HCT116 (cell line): ENCODE measurements around the gene CCDC80. TPM values are rescaled to one million over a fixed set of nuclear protein-coding genes. Genes with fewer than 3 reads are reported as not detected.
A peak's percentile ranks its signal among the peaks of the same experiment; 100 is the strongest.
"Not testable (repeated sequence)": the region's sequence is repeated elsewhere in the genome, so short reads cannot be mapped to it uniquely, and the experiment has no call there.

Source experiments
- ATAC-seq: fragments of 200-7000 bp; cut with Tn5 transposase; 2 replicates; pipeline ENCODE4 v1.9.1; 2020; ENCODE audit warnings: mild to moderate bottlenecking, moderate library complexity
- BruUV-seq: library from RNA; stranded (reverse); fragments of 400-500 nt; replicated peaks from 2 replicates; lab custom pipeline; 2021; lab: Mats Ljungman, UMichigan
- CTCF ChIA-PET: fragments of 300-600 bp; sonication (Branson Sonifier 250); formaldehyde crosslinking; loops from one replicate; lab custom pipeline; 2021; ENCODE audit warnings: antibody characterized with exemption; lab: Charles Lee
- POLR2A ChIA-PET: fragments of 300-600, 350-600 bp; sonication (Branson Sonifier 250); formaldehyde crosslinking; loops from one replicate; lab custom pipeline; 2021; ENCODE audit warnings: antibody characterized with exemption; lab: Charles Lee
- RAD21 ChIA-PET, 2 experiments: fragments of 300-600 bp; sonication (Branson Sonifier 250); formaldehyde crosslinking; loops; one replicate each; lab custom pipeline; 2023; ENCODE audit warnings: low total read pairs in 2 of 2; ENCODE audit not compliant: uncharacterized antibody in 2 of 2, unreplicated experiment in 2 of 2, low non-redundant PET in 1 of 2; lab: Charles Lee
- DNase-seq: peaks from one replicate; pipeline ENCODE4 v3.0.0-alpha.2; 2010; ENCODE audit warnings: low read depth, low spot score
- H2AFZ ChIP-seq: fragments of 200-600 bp; shearing (Covaris generic), sonication (generic); 2 replicates; pipeline ENCODE4 v1.6.1; 2017; ENCODE audit warnings: low read depth, mixed run types, mixed read lengths, antibody characterized with exemption, low read length; ENCODE audit not compliant: poor library complexity, severe bottlenecking
- H3K27ac ChIP-seq: 2 replicates; pipeline ENCODE4 v1.5.1; 2012; ENCODE audit warnings: low read depth, low read length
- H3K27me3 ChIP-seq: fragments of 200-600 bp; sonication (generic); 2 replicates; pipeline ENCODE4 v1.6.1; 2016; ENCODE audit warnings: mixed run types, low read length, mixed read lengths; ENCODE audit not compliant: insufficient read depth
- H3K36me3 ChIP-seq, 2 experiments: fragments of 200-500 bp in 1 of 2; fragments of 200-600 bp in 1 of 2; sonication (Bioruptor generic) in 1 of 2; sonication (generic) in 1 of 2; 2 replicates each; pipeline versions ENCODE4 v1.5.1 to v1.6.1; 2014 to 2016; ENCODE audit warnings: low read length in 2 of 2, inconsistent platforms in 1 of 2, mixed read lengths in 1 of 2, mixed run types in 1 of 2; ENCODE audit not compliant: insufficient read depth in 2 of 2, control insufficient read depth in 1 of 2
- H3K4me1 ChIP-seq, 2 experiments: fragments of 200-600 bp in 1 of 2; sonication (generic) in 1 of 2; 2 replicates each; pipeline versions ENCODE4 v1.5.1 to v1.6.1; 2012 to 2017; ENCODE audit warnings: low read length in 2 of 2, inconsistent platforms in 1 of 2, mild to moderate bottlenecking in 1 of 2, mixed read lengths in 1 of 2, mixed run types in 1 of 2, moderate library complexity in 1 of 2; ENCODE audit not compliant: insufficient read depth in 2 of 2, control insufficient read depth in 1 of 2
- H3K4me2 ChIP-seq: fragments of 200-600 bp; sonication (generic); 2 replicates; pipeline ENCODE4 v1.6.1; 2017; ENCODE audit warnings: mixed run types, low read length, mixed read lengths
- H3K4me3 ChIP-seq, 2 experiments: fragments of 200-600 bp in 1 of 2; sonication (generic) in 1 of 2; replicated peaks in 1 of 2; 2 replicates each; pipeline ENCODE4 v1.5.1; 2011 to 2016; ENCODE audit warnings: low read length in 2 of 2, control low read depth in 1 of 2, low read depth in 1 of 2, mild to moderate bottlenecking in 1 of 2, mixed read lengths in 1 of 2, mixed run types in 1 of 2
- H3K79me2 ChIP-seq: fragments of 200-600 bp; sonication (generic); 2 replicates; pipeline ENCODE4 v1.6.1; 2017; ENCODE audit warnings: mild to moderate bottlenecking, mixed run types, low read length, moderate library complexity, mixed read lengths; ENCODE audit not compliant: insufficient read depth
- H3K9ac ChIP-seq: fragments of 200-600 bp; sonication (generic); 2 replicates; pipeline ENCODE4 v1.6.1; 2016; ENCODE audit warnings: low read length, mixed read lengths
- H3K9me2 ChIP-seq: fragments of 200-600 bp; sonication (generic), shearing (Covaris generic); 2 replicates; pipeline ENCODE4 v1.6.1; 2017; ENCODE audit warnings: mixed run types, mild to moderate bottlenecking, moderate library complexity; ENCODE audit not compliant: insufficient read depth
- H3K9me3 ChIP-seq, 2 experiments: fragments of 200-500 bp in 1 of 2; fragments of 200-600 bp in 1 of 2; sonication (Bioruptor generic) in 1 of 2; sonication (generic) in 1 of 2; 2 replicates each; pipeline ENCODE4 v1.6.1; 2014 to 2017; ENCODE audit warnings: low read length in 2 of 2, mixed read lengths in 2 of 2, inconsistent platforms in 1 of 2, low read depth in 1 of 2, mild to moderate bottlenecking in 1 of 2, mixed run types in 1 of 2, moderate library complexity in 1 of 2; ENCODE audit not compliant: control insufficient read depth in 1 of 2, insufficient read depth in 1 of 2
- H4K20me1 ChIP-seq: fragments of 200-600 bp; sonication (generic), shearing (Covaris generic); 2 replicates; pipeline ENCODE4 v1.6.1; 2017; ENCODE audit warnings: mixed run types, mild to moderate bottlenecking, moderate library complexity; ENCODE audit not compliant: insufficient read depth
- CEBPB ChIP-seq: IDR thresholded peaks from 2 replicates; pipeline ENCODE4 v1.6.1; 2012; ENCODE audit warnings: low read depth
- EGR1 ChIP-seq: IDR thresholded peaks from 2 replicates; pipeline ENCODE4 v1.6.1; 2012; ENCODE audit warnings: low read depth
- ELF1 ChIP-seq: IDR thresholded peaks from 2 replicates; pipeline ENCODE4 v1.6.1; 2012; ENCODE audit warnings: low read depth, borderline replicate concordance
- FOSL1 ChIP-seq: IDR thresholded peaks from 2 replicates; pipeline ENCODE4 v1.6.1; 2012; ENCODE audit warnings: low read depth
- RAD21 ChIP-seq: IDR thresholded peaks from 2 replicates; pipeline ENCODE4 v1.6.1; 2012; ENCODE audit warnings: low read depth, mild to moderate bottlenecking
- SIN3A ChIP-seq: IDR thresholded peaks from 2 replicates; pipeline ENCODE4 v1.6.1; 2012; ENCODE audit warnings: low read depth
- intact Hi-C: fragments of 100-400 bp; cut with micrococcal nuclease; formaldehyde crosslinking; loops from 2 replicates; pipeline ENCODE4 v1.10.0; 2022
- total RNA-seq: library from RNA; stranded (reverse); gene quantifications from one replicate; pipeline ENCODE4 v1.2.1, GENCODE V29; 2021; ENCODE audit not compliant: unreplicated experiment
- TF ChIP-seq, protein P1 (sequence below): IDR thresholded peaks from 2 replicates; pipeline ENCODE4 v1.6.1; 2012; ENCODE audit warnings: low read depth

CCDC80 gene
- total RNA-seq, 1 experiment from 2014 or later = 1.7 TPM

DNA sequence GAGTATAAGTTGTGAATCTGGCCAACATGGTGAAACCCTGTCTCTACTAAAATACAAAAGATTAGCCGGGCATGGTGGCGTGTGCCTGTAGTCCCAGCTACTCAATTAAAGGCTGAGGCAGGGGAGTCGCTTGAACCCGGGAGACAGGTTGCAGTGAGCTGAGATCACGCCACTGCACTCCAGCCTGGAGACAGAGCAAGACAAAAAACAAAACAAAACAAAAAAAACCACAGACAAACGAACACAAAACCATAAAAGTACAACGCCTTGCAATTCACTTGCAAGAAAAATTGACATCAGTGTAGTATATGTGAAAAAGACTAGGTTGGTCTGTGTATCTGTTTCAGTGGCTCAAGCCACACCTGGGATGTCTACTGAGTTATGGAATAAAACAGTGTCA, 29.9 kb upstream of the CCDC80 start:
- Histone ChIP-seq H3K27ac (no peak overlapping the region), H2AFZ (no peak overlapping the region), H3K9ac (no peak overlapping the region), H3K4me1 (peaks cover 6 to 15% of the 10 kb centered on the region in 2 experiments; a peak in 3 of 4 replicates), H4K20me1 (no peaks in the 10 kb centered on the region), H3K36me3 (no peaks in the 10 kb centered on the region), H3K9me2 (0 out of 2 replicates have a peak, but pooled peaks cover 5% of the 10 kb centered on the region), H3K4me2 (no peak overlapping the region), H3K27me3 (no peaks in the 10 kb centered on the region), H3K4me3 (no peak overlapping the region), H3K9me3 (no peaks in the 10 kb centered on the region), H3K79me2 (no peaks in the 10 kb centered on the region)
- TF ChIP-seq CEBPB = no peak
- TF ChIP-seq, protein P1, sequence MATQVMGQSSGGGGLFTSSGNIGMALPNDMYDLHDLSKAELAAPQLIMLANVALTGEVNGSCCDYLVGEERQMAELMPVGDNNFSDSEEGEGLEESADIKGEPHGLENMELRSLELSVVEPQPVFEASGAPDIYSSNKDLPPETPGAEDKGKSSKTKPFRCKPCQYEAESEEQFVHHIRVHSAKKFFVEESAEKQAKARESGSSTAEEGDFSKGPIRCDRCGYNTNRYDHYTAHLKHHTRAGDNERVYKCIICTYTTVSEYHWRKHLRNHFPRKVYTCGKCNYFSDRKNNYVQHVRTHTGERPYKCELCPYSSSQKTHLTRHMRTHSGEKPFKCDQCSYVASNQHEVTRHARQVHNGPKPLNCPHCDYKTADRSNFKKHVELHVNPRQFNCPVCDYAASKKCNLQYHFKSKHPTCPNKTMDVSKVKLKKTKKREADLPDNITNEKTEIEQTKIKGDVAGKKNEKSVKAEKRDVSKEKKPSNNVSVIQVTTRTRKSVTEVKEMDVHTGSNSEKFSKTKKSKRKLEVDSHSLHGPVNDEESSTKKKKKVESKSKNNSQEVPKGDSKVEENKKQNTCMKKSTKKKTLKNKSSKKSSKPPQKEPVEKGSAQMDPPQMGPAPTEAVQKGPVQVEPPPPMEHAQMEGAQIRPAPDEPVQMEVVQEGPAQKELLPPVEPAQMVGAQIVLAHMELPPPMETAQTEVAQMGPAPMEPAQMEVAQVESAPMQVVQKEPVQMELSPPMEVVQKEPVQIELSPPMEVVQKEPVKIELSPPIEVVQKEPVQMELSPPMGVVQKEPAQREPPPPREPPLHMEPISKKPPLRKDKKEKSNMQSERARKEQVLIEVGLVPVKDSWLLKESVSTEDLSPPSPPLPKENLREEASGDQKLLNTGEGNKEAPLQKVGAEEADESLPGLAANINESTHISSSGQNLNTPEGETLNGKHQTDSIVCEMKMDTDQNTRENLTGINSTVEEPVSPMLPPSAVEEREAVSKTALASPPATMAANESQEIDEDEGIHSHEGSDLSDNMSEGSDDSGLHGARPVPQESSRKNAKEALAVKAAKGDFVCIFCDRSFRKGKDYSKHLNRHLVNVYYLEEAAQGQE = no peak
- TF ChIP-seq EGR1 = no peak
- no peak for TF ChIP-seq ELF1
- no peak for TF ChIP-seq SIN3A
- RAD21 ChIA-PET = interaction anchor here in 1 of 2 experiments (0.7 kb wide), 1 partner anchor 329 kb away, joined by 4 read pairs; no protein-coding TSS in a partner anchor
- CTCF ChIA-PET = interaction anchor here (1.5 kb wide), 1 partner anchor 64 kb away, joined by 4 read pairs; no protein-coding TSS in a partner anchor
- ATAC-seq (no peak), DNase-seq (no peak)
- POLR2A ChIA-PET = no interaction called here
- intact Hi-C loops = no loop called here
- BruUV-seq = no TSS peak

DNA sequence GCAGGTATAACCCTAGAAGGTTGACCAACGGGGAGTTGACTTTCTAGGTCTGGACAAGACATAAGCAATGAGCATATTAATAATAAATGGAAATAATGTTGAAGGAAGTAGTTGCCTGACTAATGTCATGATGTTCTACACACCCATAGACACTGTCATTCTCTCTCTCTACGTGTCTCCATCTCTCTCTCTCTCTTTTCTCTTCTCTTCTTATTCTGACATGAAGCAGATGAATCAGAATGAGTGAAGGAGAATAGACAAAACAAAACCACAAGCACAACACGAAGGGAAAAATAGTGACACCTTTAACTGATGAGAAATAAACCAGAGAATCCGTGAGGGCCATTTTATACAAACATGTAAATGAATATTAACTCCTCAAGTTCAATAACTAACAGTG, 26.7 kb upstream of the CCDC80 start:
- Histone ChIP-seq H3K4me1 (peaks cover 6 to 15% of the 10 kb centered on the region in 2 experiments; a peak in 3 of 4 replicates), H3K36me3 (no peaks in the 10 kb centered on the region), H2AFZ (peak overlapping the region; percentile 13), H3K79me2 (no peaks in the 10 kb centered on the region), H3K27me3 (no peaks in the 10 kb centered on the region), H3K27ac (no peak overlapping the region), H3K4me2 (no peak overlapping the region), H3K4me3 (no peak overlapping the region), H3K9me2 (0 out of 2 replicates have a peak, but pooled peaks cover 5% of the 10 kb centered on the region), H3K9me3 (no peaks in the 10 kb centered on the region), H4K20me1 (no peaks in the 10 kb centered on the region), H3K9ac (no peak overlapping the region)
- ATAC-seq (no peak), DNase-seq (no peak)
- POLR2A ChIA-PET = no interaction called here
- CTCF ChIA-PET = no interaction called here
- TF ChIP-seq FOSL1 (no peak), RAD21 (no peak), EGR1 (no peak)
- intact Hi-C loops = no loop called here
- RAD21 ChIA-PET = no interaction called here
- BruUV-seq = no TSS peak

DNA sequence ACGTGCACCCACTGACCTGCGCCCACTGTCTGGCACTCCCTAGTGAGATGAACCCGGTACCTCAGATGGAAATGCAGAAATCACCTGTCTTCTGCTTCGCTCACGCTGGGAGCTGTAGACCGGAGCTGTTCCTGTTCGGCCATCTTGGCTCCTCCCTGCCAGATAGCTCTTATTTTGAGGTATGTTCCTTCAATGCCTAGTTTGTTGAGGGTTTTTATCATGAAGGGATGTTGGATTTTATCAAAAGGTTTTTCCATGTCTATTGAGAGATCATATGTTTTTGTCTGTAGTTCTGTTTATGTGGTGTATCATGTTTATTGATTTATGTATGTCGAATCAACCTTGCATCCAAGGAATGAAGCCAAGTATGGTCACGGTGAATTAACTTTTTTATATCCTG, 24.1 kb upstream of the CCDC80 start:
- POLR2A ChIA-PET, H3K27ac ChIP-seq, BruUV-seq, H3K4me1 ChIP-seq, H3K36me3 ChIP-seq, H3K79me2 ChIP-seq, H4K20me1 ChIP-seq, H3K4me2 ChIP-seq, CTCF ChIA-PET, H2AFZ ChIP-seq, intact Hi-C loops, DNase-seq, H3K9me2 ChIP-seq, H3K4me3 ChIP-seq, H3K9ac ChIP-seq, H3K9me3 ChIP-seq, RAD21 ChIA-PET, H3K27me3 ChIP-seq, ATAC-seq: not testable (repeated sequence)
